ENCODE measurements around the gene MAD2L2. TPM values are rescaled to one million over a fixed set of nuclear protein-coding genes. Genes with fewer than 3 reads are reported as not detected.

Gene MAD2L2
- total and polyA plus RNA-seq, 2 experiments from 2014 or later = 92.7 to 115 TPM

GRCh38 chr1:11684070-11684469, 3.1 kb upstream of the MAD2L2 start:
- Histone ChIP-seq H3K27me3 (no peaks in the 10 kb centered on the region), H3K4me3 (no peak overlapping the region), H3K27ac (no peak overlapping the region), H3K4me1 (ENCODE audit: low read depth) (no peaks in the 10 kb centered on the region), H3K9me3 (ENCODE audit: low read depth) (no peaks in the 10 kb centered on the region), H3K36me3 (no peaks in the 10 kb centered on the region)
- no peak for TF ChIP-seq CTCF (IDR thresholded peaks at IDR 0.05; ENCODE audit: low read depth, low read length)
- DNase-seq (ENCODE audit: low read depth in 1 of 2, low spot score in 1 of 2) = no peak

DNA sequence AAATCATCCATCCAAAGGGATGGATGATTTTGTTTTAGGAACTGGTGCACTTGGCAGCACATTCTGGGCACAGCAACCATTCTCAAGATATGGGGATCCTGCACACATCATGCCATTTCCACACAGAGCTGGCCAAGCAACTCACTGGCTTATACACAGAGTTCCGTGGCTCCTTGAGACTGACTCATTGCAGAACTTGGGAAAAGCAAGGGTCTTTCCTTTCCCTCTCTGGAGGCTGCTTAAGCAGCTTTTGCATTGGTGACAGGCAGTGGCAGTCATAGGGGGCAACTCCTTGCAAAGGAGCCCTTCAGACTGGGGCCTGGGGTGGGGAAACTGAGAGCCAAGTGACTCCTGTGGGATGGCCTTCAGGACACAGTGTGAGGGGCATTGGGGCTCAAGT, 1.9 kb upstream of the MAD2L2 start:
- H3K27ac ChIP-seq = no peak overlapping the region
- no peak overlapping the region for H3K4me3 ChIP-seq
- H3K27me3 ChIP-seq = no peaks in the 10 kb centered on the region
- no peaks in the 10 kb centered on the region for H3K4me1 ChIP-seq (ENCODE audit: low read depth)
- H3K36me3 ChIP-seq = no peaks in the 10 kb centered on the region
- H3K9me3 ChIP-seq (ENCODE audit: low read depth) = no peaks in the 10 kb centered on the region
- DNase-seq (ENCODE audit: low read depth in 1 of 2, low spot score in 1 of 2) = no peak
- TF ChIP-seq CTCF (IDR thresholded peaks at IDR 0.05; ENCODE audit: low read depth, low read length) = no peak

GRCh38 chr1:11682287-11682771, 1.4 kb upstream of the MAD2L2 start:
- H3K27me3 ChIP-seq = no peaks in the 10 kb centered on the region
- no peak overlapping the region for H3K4me3 ChIP-seq
- TF ChIP-seq CTCF (IDR thresholded peaks at IDR 0.05; ENCODE audit: low read depth, low read length) = no peak
- H3K4me1 ChIP-seq (ENCODE audit: low read depth) = no peaks in the 10 kb centered on the region
- no peak overlapping the region for H3K27ac ChIP-seq
- DNase-seq (ENCODE audit: low read depth in 1 of 2, low spot score in 1 of 2) = no peak
- H3K9me3 ChIP-seq (ENCODE audit: low read depth) = no peaks in the 10 kb centered on the region
- H3K36me3 ChIP-seq = no peaks in the 10 kb centered on the region

DNA sequence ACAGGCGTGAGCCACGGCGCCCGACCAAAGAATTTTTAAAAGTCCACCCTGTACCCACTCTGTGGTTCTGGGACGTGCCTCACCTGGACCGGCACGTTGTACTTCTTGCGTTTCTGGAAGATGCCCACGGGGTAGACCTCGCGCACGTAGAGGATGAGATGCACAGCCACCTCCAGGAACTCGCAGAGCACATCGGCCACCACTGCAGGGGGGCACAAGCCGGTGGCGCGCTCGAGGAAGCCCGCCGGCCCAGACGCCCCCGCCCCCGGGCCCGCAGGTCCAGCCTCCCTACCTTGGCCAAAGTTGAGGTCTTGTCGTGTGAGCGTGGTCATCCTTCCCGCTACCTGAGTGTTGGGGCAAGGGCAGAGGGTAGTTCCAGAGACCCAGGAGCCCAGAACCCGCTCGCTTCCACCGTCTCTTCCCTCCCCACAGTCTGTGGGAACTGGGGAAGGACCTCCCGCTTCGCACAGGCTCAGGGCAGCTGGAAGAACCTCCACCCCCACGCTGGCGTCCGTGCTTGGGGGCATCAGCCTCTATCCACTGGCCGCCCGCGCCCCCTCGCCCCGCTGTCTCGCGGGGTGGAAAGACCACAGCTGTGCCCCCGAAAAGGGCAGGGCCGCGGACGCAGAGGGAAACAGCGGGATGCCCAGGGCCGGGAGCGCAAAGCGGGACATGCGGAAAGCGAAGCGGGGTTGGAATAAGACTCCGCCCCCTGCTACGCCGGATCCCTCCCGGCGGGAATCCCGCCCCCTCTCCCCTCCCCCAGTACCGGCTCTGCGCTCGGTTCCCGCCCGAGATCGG, 478 bp downstream of the MAD2L2 start:
- no peak for TF ChIP-seq CTCF (IDR thresholded peaks at IDR 0.05; ENCODE audit: low read depth, low read length)
- H3K4me1 ChIP-seq (ENCODE audit: low read depth) = no peaks in the 10 kb centered on the region
- H3K9me3 ChIP-seq (ENCODE audit: low read depth) = no peaks in the 10 kb centered on the region
- no peaks in the 10 kb centered on the region for H3K36me3 ChIP-seq
- H3K27me3 ChIP-seq = no peaks in the 10 kb centered on the region
- H3K4me3 ChIP-seq = peak overlapping the region; percentile 77
- DNase-seq (ENCODE audit: low read depth in 1 of 2, low spot score in 1 of 2) = peak in 1 of 2 donors; percentile 41
- no peak overlapping the region for H3K27ac ChIP-seq

DNA sequence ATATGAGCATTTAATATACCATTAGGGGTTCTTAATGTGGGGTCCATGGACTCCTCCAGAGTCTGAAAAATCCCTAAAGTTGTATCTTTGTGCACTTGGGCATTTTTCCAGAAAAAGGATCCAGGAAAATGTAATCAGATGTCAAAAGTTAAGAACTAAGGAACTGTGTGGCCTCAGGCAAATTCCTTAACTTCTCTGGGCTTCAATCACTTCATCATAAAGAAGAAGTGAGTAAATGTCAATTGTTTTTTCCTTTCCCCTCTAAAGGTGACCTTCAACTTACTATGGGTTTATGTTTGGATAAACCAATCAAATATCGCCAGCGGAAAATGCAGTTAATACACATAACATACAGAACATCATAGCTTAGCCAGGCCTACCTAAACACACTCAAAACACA, 2.5 kb downstream of the MAD2L2 start:
- no peak for TF ChIP-seq CTCF (IDR thresholded peaks at IDR 0.05; ENCODE audit: low read depth, low read length)
- H3K4me3 ChIP-seq = no peak overlapping the region
- peaks cover 11% of the 10 kb centered on the region for H3K36me3 ChIP-seq
- no peak for DNase-seq (ENCODE audit: low read depth in 1 of 2, low spot score in 1 of 2)
- H3K4me1 ChIP-seq (ENCODE audit: low read depth) = no peaks in the 10 kb centered on the region
- no peaks in the 10 kb centered on the region for H3K27me3 ChIP-seq
- no peaks in the 10 kb centered on the region for H3K9me3 ChIP-seq (ENCODE audit: low read depth)
- H3K27ac ChIP-seq = no peak overlapping the region

Data from cardiac muscle cell (in vitro differentiated cells and primary cell).